Activated gamma-delta T cell (primary cell): Measurements from ENCODE around the gene ZNF490.
"Not testable (repeated sequence)": the region's sequence is repeated elsewhere in the genome, so short reads cannot be mapped to it uniquely, and the experiment has no call there.

Experiments used
- DNase-seq: peaks from one replicate; lab custom pipeline; 2025; lab: John Stamatoyannopoulos, UW

Gene ZNF490

GRCh38 chr19:12621253-12622024 lies 10.8 kb upstream of the ZNF490 start:
- not testable (repeated sequence) for DNase-seq

- DNase-seq, result no peak
These were observed 7.0 kb upstream of the ZNF490 start for GRCh38 chr19:12617646-12618045.

GRCh38 chr19:12611361-12611699 lies 717 bp upstream of the ZNF490 start:
- no peak for DNase-seq

- DNase-seq, result no peak
These were observed 3.0 kb downstream of the ZNF490 start for GRCh38 chr19:12607631-12608030.

- no peak for DNase-seq
These were observed 3.8 kb downstream of the ZNF490 start for GRCh38 chr19:12606796-12607195.

- no peak for DNase-seq
These were observed 6.9 kb downstream of the ZNF490 start for GRCh38 chr19:12603714-12604113.

GRCh38 chr19:12597594-12597993 lies 13.0 kb downstream of the ZNF490 start:
- no peak for DNase-seq

- no peak for DNase-seq
These were observed 13.6 kb downstream of the ZNF490 start for GRCh38 chr19:12596927-12597548.

- DNase-seq, result no peak
These were observed 14.1 kb downstream of the ZNF490 start for GRCh38 chr19:12596485-12596884.

GRCh38 chr19:12581100-12581499 lies 29.5 kb downstream of the ZNF490 start:
- DNase-seq, result no peak

- DNase-seq, result no peak
These were observed 30.4 kb downstream of the ZNF490 start for GRCh38 chr19:12580180-12580694.

GRCh38 chr19:12578641-12579040 lies 32.0 kb downstream of the ZNF490 start:
- DNase-seq, result no peak

GRCh38 chr19:12574036-12574435 lies 36.6 kb downstream of the ZNF490 start:
- no peak for DNase-seq

- DNase-seq, result no peak
These were observed 42.7 kb downstream of the ZNF490 start for GRCh38 chr19:12567951-12568350.

GRCh38 chr19:12566380-12566779 lies 44.2 kb downstream of the ZNF490 start:
- DNase-seq, result not testable (repeated sequence)

GRCh38 chr19:12564016-12564664 lies 46.5 kb downstream of the ZNF490 start:
- peak; percentile 68 for DNase-seq

GRCh38 chr19:12555456-12555930 lies 55.1 kb downstream of the ZNF490 start:
- no peak for DNase-seq

GRCh38 chr19:12551060-12551832 lies 59.4 kb downstream of the ZNF490 start, which contains the start of gene ZNF564:
ZNF564 (minus strand) TSS chr19:12551482; CDS start chr19:12551332, 150 bp downstream.
- peak; percentile 70 for DNase-seq

- no peak for DNase-seq
These were observed 63.7 kb downstream of the ZNF490 start for GRCh38 chr19:12546903-12547302.

- DNase-seq, result no peak
These were observed 64.5 kb downstream of the ZNF490 start for GRCh38 chr19:12546068-12546467.

GRCh38 chr19:12545267-12545666 lies 65.3 kb downstream of the ZNF490 start:
- no peak for DNase-seq

- no peak for DNase-seq
These were observed 66.2 kb downstream of the ZNF490 start for GRCh38 chr19:12544401-12544876.
